Muscle of leg (tissue), 11 donors: ENCODE results near the gene NPY1R. TPM values are rescaled to one million over a fixed set of nuclear protein-coding genes. Genes with fewer than 3 reads are reported as not detected.
A peak's percentile ranks its signal among the peaks of the same experiment; 100 is the strongest.

Experiments
- DNase-seq: peaks from one replicate; pipeline ENCODE4 v3.0.0; 2013
- H3K27ac ChIP-seq: one replicate; pipeline ENCODE4 v1.5.1; 2013; ENCODE audit warnings: mild to moderate bottlenecking, low read length, control low read depth
- H3K27me3 ChIP-seq: one replicate; pipeline ENCODE4 v1.6.1; 2013; ENCODE audit warnings: low read length; ENCODE audit not compliant: control insufficient read depth, insufficient read depth
- H3K36me3 ChIP-seq: one replicate; pipeline ENCODE4 v1.6.1; 2013; ENCODE audit warnings: low read length; ENCODE audit not compliant: control insufficient read depth, insufficient read depth
- H3K4me1 ChIP-seq: one replicate; pipeline ENCODE4 v1.6.1; 2013; ENCODE audit warnings: low read length; ENCODE audit not compliant: control insufficient read depth, insufficient read depth
- H3K4me3 ChIP-seq: one replicate; pipeline ENCODE4 v1.5.1; 2013; ENCODE audit warnings: low read length, control low read depth
- H3K9me3 ChIP-seq: replicated peaks from 2 replicates; pipeline ENCODE4 v1.6.1; 2013; ENCODE audit warnings: low read depth, low read length; ENCODE audit not compliant: control insufficient read depth
- WGBS: methylation state at CpG from one replicate; pipeline ENCODE4 v1.1.5; 2013; ENCODE audit warnings: missing lambda C conversion rate; ENCODE audit not compliant: insufficient coverage; 5-methylcytosine and 5-hydroxymethylcytosine counted together
- polyA plus RNA-seq, 8 donors: library from polyadenylated mRNA; unstranded; fragments of 120-200 nt; gene quantifications; one replicate each; pipeline versions ENCODE4 v1.2.1 to v1.2.3, GENCODE V29; 2013; ENCODE audit warnings: inconsistent platforms in 1 of 8, low replicate concordance in 1 of 8; ENCODE audit not compliant: insufficient read length in 8 of 8, insufficient read depth in 1 of 8
- total RNA-seq: library from RNA; stranded (reverse); fragments of 120-200 nt; gene quantifications from one replicate; pipeline ENCODE4 v1.2.4, GENCODE V29; 2013

The NPY1R gene
- total and polyA plus RNA-seq, 9 donors = 3.0 to 19.8 (median 6.9) TPM

- WGBS = no CpG with 5 or more reads among the region's 3 CpGs
Measured at GRCh38 chr4:163280703-163281519, 51.5 kb downstream of the NPY1R start.

DNA sequence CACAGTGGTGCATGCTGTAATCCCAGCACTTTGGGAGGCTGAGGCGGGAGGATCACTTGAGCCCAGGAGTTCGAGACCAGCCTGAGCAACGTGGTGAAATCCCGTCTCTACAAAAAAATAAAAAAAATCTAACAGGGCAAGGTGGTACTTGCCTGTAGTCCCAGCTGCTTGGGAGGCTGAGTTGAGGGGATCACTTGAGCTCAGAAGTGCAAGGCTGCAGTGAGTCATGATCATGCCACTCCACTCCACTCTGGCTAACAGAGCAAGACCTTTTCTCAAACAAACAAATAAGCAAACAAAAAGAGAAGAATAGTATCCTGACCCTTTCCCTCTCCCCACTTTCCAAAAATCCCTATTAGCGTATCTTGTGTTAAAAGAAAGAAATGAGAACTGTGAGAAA is 52.7 kb downstream of the NPY1R start:
- Histone ChIP-seq H3K4me1 (no peaks in the 10 kb centered on the region), H3K36me3 (no peaks in the 10 kb centered on the region), H3K27me3 (no peaks in the 10 kb centered on the region), H3K27ac (no peak overlapping the region), H3K4me3 (no peak overlapping the region), H3K9me3 (no peaks in the 10 kb centered on the region)
- WGBS = no CpG with 5 or more reads among the region's 5 CpGs
- no peak for DNase-seq

More at GRCh38 chr4:163280703-163281519, 51.5 kb downstream of the NPY1R start:
- no peak overlapping the region for H3K4me3 ChIP-seq
- H3K4me1 ChIP-seq = no peaks in the 10 kb centered on the region
- H3K27ac ChIP-seq = no peak overlapping the region
- no peaks in the 10 kb centered on the region for H3K36me3 ChIP-seq
- H3K9me3 ChIP-seq = no peaks in the 10 kb centered on the region
- no peaks in the 10 kb centered on the region for H3K27me3 ChIP-seq
- DNase-seq = no peak

DNA sequence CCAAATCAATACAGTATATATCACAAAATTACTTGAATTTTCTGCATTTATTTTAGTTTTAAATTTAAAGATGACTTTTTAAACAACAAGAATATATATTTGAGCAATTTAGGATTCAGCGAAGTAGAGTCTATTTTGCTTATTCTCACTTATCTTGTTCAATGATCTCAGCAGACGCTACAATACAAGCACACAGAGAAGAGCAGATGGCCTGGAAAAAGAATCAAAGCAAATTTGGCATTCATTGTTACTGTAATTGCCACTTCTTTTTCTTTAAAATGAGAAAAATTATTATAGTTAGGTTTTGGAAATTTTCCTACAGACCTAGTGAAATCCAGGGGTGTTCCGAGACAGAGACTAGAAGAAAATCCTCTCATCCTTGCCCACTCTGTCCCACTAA is 57.5 kb downstream of the NPY1R start:
- Histone ChIP-seq H3K27me3 (no peaks in the 10 kb centered on the region), H3K4me3 (no peak overlapping the region), H3K27ac (no peak overlapping the region), H3K4me1 (no peaks in the 10 kb centered on the region), H3K36me3 (no peaks in the 10 kb centered on the region), H3K9me3 (no peaks in the 10 kb centered on the region)
- WGBS = no CpG with 5 or more reads among the region's 3 CpGs
- DNase-seq = peak; percentile 48

Other genes with a start within 250 kb of the NPY1R start
- 8.7 TPM for gene NAF1, start 165.7 kb downstream of the NPY1R start, total RNA-seq
- gene NAF1, start 165.7 kb downstream of the NPY1R start, polyA plus RNA-seq = 10 to 100 TPM; 14.7 to 23.4 (median 17.5) TPM
- 0.13 TPM for gene NPY5R, start 11.3 kb upstream of the NPY1R start, total RNA-seq
- under 1 TPM; 0.13 to 0.53 (median 0.33) TPM for gene NPY5R, start 11.3 kb upstream of the NPY1R start, polyA plus RNA-seq
- gene TKTL2, start 141.2 kb upstream of the NPY1R start, total RNA-seq = not detected
- gene TKTL2, start 141.2 kb upstream of the NPY1R start, polyA plus RNA-seq = not detected
- gene TMA16, start 162.1 kb upstream of the NPY1R start, total RNA-seq = 29.6 TPM
- 10 to 100 TPM; 16.2 to 32.7 (median 25.8) TPM for gene TMA16, start 162.1 kb upstream of the NPY1R start, polyA plus RNA-seq